ENCODE data around the gene RXRB.

DNA sequence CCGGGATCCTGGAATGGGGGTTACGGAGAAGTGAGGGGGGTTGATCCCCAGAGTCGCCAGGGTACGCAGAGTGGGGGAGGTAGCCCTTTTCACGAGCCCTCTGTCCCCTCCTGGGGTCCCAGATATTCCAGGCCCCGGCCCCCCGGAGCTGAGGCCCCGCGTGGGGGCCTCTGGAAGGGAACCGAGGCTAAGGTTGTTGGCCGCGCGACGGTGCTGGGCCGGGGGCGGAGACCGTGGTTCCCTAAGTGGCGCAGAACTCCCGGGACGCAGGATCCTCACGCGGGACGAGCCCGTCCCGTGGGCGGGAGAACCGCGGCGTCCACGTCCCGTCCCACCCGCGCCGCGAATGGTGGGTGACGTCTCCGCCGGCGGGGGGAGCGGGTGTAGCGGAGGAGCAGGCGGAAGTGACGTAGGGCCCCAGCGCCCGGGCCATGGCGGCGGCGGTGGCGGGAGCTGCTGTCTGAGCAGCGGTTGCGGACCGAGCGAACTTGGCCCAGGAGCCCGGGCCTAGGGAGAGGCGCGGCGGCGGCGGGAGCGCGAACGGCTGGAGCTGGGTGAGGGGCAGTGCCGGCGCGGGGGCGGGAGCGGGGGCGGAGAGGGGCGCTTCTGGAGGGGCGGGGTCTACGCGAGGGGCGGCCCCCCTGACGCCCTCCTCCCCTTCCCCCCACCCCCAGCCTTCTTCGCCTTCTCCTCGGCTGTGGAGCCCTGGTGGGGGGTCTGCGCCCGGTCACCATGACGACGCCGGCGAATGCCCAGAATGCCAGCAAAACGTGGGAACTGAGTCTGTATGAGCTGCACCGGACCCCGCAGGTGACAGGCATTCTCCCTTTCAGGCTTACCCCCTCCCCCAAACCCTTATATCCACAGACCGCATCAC is 7.9 kb upstream of the RXRB start, which contains the start of gene RING1:
- TF ChIP-seq, protein P1, sequence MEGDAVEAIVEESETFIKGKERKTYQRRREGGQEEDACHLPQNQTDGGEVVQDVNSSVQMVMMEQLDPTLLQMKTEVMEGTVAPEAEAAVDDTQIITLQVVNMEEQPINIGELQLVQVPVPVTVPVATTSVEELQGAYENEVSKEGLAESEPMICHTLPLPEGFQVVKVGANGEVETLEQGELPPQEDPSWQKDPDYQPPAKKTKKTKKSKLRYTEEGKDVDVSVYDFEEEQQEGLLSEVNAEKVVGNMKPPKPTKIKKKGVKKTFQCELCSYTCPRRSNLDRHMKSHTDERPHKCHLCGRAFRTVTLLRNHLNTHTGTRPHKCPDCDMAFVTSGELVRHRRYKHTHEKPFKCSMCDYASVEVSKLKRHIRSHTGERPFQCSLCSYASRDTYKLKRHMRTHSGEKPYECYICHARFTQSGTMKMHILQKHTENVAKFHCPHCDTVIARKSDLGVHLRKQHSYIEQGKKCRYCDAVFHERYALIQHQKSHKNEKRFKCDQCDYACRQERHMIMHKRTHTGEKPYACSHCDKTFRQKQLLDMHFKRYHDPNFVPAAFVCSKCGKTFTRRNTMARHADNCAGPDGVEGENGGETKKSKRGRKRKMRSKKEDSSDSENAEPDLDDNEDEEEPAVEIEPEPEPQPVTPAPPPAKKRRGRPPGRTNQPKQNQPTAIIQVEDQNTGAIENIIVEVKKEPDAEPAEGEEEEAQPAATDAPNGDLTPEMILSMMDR (conservative IDR thresholded peaks at IDR 0.05) = no peak
- peak; percentile 62; the same call in 1 of the 2 replicates for TF ChIP-seq ZFX (IDR thresholded peaks at IDR 0.05)
